ENCODE data around the gene FREM1.

DNA sequence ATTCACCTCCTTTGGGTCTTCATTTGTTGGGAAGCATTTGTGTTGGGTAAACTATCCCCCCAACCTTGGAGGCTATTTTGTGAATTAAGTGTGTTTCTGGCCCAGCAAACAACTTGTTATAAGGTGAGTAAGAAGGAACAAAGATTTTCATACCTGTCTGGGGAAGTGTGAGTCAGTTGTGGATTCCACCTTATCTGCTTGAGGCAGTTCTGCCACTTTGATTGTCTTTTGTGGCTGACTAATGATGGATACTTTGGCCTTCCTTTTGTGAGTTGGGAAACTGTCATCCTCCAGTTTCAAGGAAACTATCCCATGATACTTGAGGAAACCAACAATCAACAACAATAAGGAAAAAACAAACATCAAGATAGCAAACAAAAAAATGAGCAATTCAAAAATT, 163.1 kb downstream of the FREM1 start:
- TF ChIP-seq ZNF546 (CRISPR knock-in tag; conservative IDR thresholded peaks at IDR 0.05) (no peak), ZSCAN29 (CRISPR knock-in tag; conservative IDR thresholded peaks at IDR 0.05) (no peak), ZBTB3 (CRISPR knock-in tag; IDR thresholded peaks at IDR 0.05; ENCODE audit: borderline replicate concordance, low read depth) (no peak), NCOA2 (CRISPR knock-in tag; IDR thresholded peaks at IDR 0.05) (no peak), NBN (conservative IDR thresholded peaks at IDR 0.05) (no peak), CTCF (CRISPR knock-in tag; IDR thresholded peaks at IDR 0.05) (no peak), ZNF274 (CRISPR knock-in tag; IDR thresholded peaks at IDR 0.05) (no peak)
- TF ChIP-seq, protein P1, sequence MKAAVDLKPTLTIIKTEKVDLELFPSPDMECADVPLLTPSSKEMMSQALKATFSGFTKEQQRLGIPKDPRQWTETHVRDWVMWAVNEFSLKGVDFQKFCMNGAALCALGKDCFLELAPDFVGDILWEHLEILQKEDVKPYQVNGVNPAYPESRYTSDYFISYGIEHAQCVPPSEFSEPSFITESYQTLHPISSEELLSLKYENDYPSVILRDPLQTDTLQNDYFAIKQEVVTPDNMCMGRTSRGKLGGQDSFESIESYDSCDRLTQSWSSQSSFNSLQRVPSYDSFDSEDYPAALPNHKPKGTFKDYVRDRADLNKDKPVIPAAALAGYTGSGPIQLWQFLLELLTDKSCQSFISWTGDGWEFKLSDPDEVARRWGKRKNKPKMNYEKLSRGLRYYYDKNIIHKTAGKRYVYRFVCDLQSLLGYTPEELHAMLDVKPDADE (CRISPR knock-in tag; IDR thresholded peaks at IDR 0.05): no peak
